Stimulated activated CD4-positive, alpha-beta T cell treated with anti-CD3 and anti-CD28 coated beads, Interleukin-1b, Interleukin-23, amount 100 ng/mL, for 24 hours (primary cell): Measurements from ENCODE around the gene KIAA1958.
"Not testable (repeated sequence)": the region's sequence is repeated elsewhere in the genome, so short reads cannot be mapped to it uniquely, and the experiment has no call there.

Experiments
- DNase-seq, 4 experiments: peaks; one replicate each; pipeline ENCODE4 v3.0.0-alpha.2; 2020; ENCODE audit warnings: low read depth in 4 of 4, low spot score in 1 of 4

Gene KIAA1958

GRCh38 chr9:112489039-112489546 is 2.5 kb downstream of the KIAA1958 start:
- DNase-seq: no peak

GRCh38 chr9:112489876-112490666 is 3.4 kb downstream of the KIAA1958 start:
- DNase-seq: no peak

- DNase-seq: no peak
Observed at GRCh38 chr9:112493393-112494137, 6.9 kb downstream of the KIAA1958 start.

- DNase-seq: no peak
Observed at GRCh38 chr9:112494153-112494552, 7.5 kb downstream of the KIAA1958 start.

GRCh38 chr9:112495614-112496013 is 9.0 kb downstream of the KIAA1958 start:
- no peak for DNase-seq

- DNase-seq: no peak
Observed at GRCh38 chr9:112496074-112496722, 9.6 kb downstream of the KIAA1958 start.

GRCh38 chr9:112500842-112501241 is 14.2 kb downstream of the KIAA1958 start:
- no peak for DNase-seq

- DNase-seq: no peak
Observed at GRCh38 chr9:112501287-112501686, 14.7 kb downstream of the KIAA1958 start.

- DNase-seq: no peak
Observed at GRCh38 chr9:112502175-112502946, 15.7 kb downstream of the KIAA1958 start.

- no peak for DNase-seq
Observed at GRCh38 chr9:112503170-112503569, 16.5 kb downstream of the KIAA1958 start.

- no peak for DNase-seq
Observed at GRCh38 chr9:112505086-112505485, 18.5 kb downstream of the KIAA1958 start.

- no peak for DNase-seq
Observed at GRCh38 chr9:112505607-112506006, 19.0 kb downstream of the KIAA1958 start.

- no peak for DNase-seq
Observed at GRCh38 chr9:112506571-112506970, 19.9 kb downstream of the KIAA1958 start.

GRCh38 chr9:112507001-112507680 is 20.5 kb downstream of the KIAA1958 start:
- DNase-seq: no peak

- DNase-seq: no peak
Observed at GRCh38 chr9:112508377-112508776, 21.8 kb downstream of the KIAA1958 start.

- not testable (repeated sequence) for DNase-seq
Observed at GRCh38 chr9:112512377-112512776, 25.8 kb downstream of the KIAA1958 start.

- DNase-seq: no peak
Observed at GRCh38 chr9:112516769-112517168, 30.1 kb downstream of the KIAA1958 start.

- DNase-seq: no peak
Observed at GRCh38 chr9:112520069-112520468, 33.4 kb downstream of the KIAA1958 start.

GRCh38 chr9:112520656-112521055 is 34.0 kb downstream of the KIAA1958 start:
- no peak for DNase-seq

- DNase-seq: no peak
Observed at GRCh38 chr9:112526973-112527372, 40.3 kb downstream of the KIAA1958 start.
